ENCODE results near the gene GRIN1. TPM values are rescaled to one million over a fixed set of nuclear protein-coding genes. Genes with fewer than 3 reads are reported as not detected.

The GRIN1 gene
- total RNA-seq, 1 donor, result not detected

GRCh38 chr9:137108608-137109249 lies 30.2 kb upstream of the GRIN1 start:
- TF ChIP-seq, protein P1, sequence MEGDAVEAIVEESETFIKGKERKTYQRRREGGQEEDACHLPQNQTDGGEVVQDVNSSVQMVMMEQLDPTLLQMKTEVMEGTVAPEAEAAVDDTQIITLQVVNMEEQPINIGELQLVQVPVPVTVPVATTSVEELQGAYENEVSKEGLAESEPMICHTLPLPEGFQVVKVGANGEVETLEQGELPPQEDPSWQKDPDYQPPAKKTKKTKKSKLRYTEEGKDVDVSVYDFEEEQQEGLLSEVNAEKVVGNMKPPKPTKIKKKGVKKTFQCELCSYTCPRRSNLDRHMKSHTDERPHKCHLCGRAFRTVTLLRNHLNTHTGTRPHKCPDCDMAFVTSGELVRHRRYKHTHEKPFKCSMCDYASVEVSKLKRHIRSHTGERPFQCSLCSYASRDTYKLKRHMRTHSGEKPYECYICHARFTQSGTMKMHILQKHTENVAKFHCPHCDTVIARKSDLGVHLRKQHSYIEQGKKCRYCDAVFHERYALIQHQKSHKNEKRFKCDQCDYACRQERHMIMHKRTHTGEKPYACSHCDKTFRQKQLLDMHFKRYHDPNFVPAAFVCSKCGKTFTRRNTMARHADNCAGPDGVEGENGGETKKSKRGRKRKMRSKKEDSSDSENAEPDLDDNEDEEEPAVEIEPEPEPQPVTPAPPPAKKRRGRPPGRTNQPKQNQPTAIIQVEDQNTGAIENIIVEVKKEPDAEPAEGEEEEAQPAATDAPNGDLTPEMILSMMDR (IDR thresholded peaks at IDR 0.05; ENCODE audit: insufficient read depth, low read length), result no peak
- no peak for DNase-seq (ENCODE audit: low read depth)
- no peak overlapping the region for H3K4me3 ChIP-seq (ENCODE audit: low read depth, low read length)

- DNase-seq (ENCODE audit: low read depth), result no peak
- TF ChIP-seq, protein P1 (IDR thresholded peaks at IDR 0.05; ENCODE audit: insufficient read depth, low read length), result no peak
- H3K4me3 ChIP-seq (ENCODE audit: low read depth, low read length), result no peak overlapping the region
Measured at GRCh38 chr9:137109250-137110146, 29.5 kb upstream of the GRIN1 start.

DNA sequence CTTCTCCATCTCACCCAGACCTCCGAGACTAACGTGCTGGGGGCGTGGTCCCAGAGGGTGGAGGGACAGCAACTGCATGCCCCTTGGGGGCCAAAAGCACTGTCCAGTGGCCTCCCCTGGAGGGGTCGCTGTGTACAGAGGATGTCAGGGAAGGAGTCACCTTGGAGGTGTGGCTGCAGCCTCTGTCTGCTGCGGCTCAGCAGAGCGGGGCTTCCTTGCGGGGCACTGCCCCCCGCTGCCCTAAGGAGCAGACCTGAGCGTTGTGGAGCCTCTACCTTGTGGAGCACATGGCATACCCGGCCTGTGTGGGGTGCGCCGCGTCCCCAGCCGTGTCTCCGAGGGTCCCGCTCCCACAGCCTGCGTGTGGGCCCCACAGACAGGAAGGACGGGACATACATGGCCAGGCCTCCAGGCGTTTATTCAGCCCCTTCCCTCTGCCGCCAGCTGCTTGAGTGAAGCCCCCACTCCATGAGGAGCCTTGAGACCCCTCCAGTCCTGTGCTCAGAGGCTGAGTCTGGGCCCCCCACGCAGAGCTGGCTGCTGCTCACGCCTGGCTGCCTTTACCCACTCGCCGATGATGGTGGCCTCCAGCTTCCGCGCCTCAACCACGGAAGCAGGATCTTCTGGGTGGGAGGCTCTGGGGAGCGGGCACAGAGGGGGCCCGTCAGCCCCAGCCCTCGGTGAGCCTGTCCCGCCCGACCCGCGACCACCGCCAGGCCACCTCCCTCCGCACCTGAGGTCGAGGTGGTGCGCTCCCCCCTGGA lies 28.6 kb upstream of the GRIN1 start:
- TF ChIP-seq, protein P1 (IDR thresholded peaks at IDR 0.05; ENCODE audit: insufficient read depth, low read length), result no peak
- DNase-seq (ENCODE audit: low read depth), result no peak
- H3K4me3 ChIP-seq (ENCODE audit: low read depth, low read length), result no peak overlapping the region

- TF ChIP-seq, protein P1 (IDR thresholded peaks at IDR 0.05; ENCODE audit: insufficient read depth, low read length), result no peak
Measured at GRCh38 chr9:137110911-137111787, 27.8 kb upstream of the GRIN1 start.

GRCh38 chr9:137111788-137112563 lies 27.0 kb upstream of the GRIN1 start:
- DNase-seq (ENCODE audit: low read depth), result no peak
- H3K4me3 ChIP-seq (ENCODE audit: low read depth, low read length), result no peak overlapping the region
- TF ChIP-seq, protein P1 (IDR thresholded peaks at IDR 0.05; ENCODE audit: insufficient read depth, low read length), result no peak

More at GRCh38 chr9:137110911-137111787, 27.8 kb upstream of the GRIN1 start:
- H3K4me3 ChIP-seq (ENCODE audit: low read depth, low read length), result no peak overlapping the region
- DNase-seq (ENCODE audit: low read depth), result no peak
